ES-I3 (cell line): Measurements from ENCODE around the gene SULT1E1.

Experiments used
- H3K36me3 ChIP-seq: 2 replicates; pipeline ENCODE4 v1.6.1; 2013; ENCODE audit warnings: mild to moderate bottlenecking, low read length, control low read depth, moderate library complexity; ENCODE audit not compliant: insufficient read depth
- H3K4me1 ChIP-seq: 2 replicates; pipeline ENCODE4 v1.6.1; 2013; ENCODE audit warnings: mild to moderate bottlenecking, control low read depth, low read length; ENCODE audit not compliant: insufficient read depth
- H3K9ac ChIP-seq: 2 replicates; pipeline ENCODE4 v1.6.1; 2013; ENCODE audit warnings: low read depth, mild to moderate bottlenecking, low read length, moderate library complexity
- H3K9me3 ChIP-seq: 2 replicates; pipeline ENCODE4 v1.6.1; 2013; ENCODE audit warnings: mild to moderate bottlenecking, low read length, moderate library complexity; ENCODE audit not compliant: control insufficient read depth, insufficient read depth

SULT1E1 gene

GRCh38 chr4:69860521-69861298 lies 765 bp upstream of the SULT1E1 start:
- H3K4me1 ChIP-seq = no peaks in the 10 kb centered on the region
- H3K9ac ChIP-seq = no peak overlapping the region
- H3K36me3 ChIP-seq = no peaks in the 10 kb centered on the region
- no peaks in the 10 kb centered on the region for H3K9me3 ChIP-seq

DNA sequence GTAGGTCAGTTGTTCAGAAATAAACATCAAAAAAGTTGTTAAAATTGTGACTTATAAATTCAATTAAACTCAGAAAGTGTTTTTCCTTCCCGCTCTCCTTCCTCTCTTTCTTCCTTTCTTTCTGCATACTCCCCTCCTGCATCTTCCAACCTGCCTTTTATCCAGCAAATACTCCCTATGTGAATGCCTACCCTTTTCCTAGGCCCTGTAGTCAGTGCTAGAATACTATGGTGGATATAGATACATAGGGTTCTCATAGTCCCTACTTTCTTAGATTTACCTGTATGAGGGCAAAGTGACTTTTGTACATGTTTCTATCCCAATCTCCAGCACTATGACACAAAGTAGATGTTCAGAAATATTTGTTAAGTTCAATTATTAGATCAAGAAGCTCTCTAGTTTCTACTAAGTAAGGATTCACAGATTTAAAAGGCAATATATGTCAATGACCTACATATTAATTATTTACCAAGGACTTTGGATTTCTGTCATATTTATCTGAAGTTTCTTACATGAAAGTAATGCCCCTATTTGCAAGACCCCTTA lies 732 bp downstream of the SULT1E1 start:
- Histone ChIP-seq H3K9ac (no peak overlapping the region), H3K9me3 (no peaks in the 10 kb centered on the region), H3K4me1 (no peaks in the 10 kb centered on the region), H3K36me3 (no peaks in the 10 kb centered on the region)

- H3K36me3 ChIP-seq = no peaks in the 10 kb centered on the region
- no peaks in the 10 kb centered on the region for H3K9me3 ChIP-seq
- no peak overlapping the region for H3K9ac ChIP-seq
- H3K4me1 ChIP-seq = no peaks in the 10 kb centered on the region
Measured at GRCh38 chr4:69858690-69859089, 1.3 kb downstream of the SULT1E1 start.

- Histone ChIP-seq H3K4me1 (no peaks in the 10 kb centered on the region), H3K9me3 (no peaks in the 10 kb centered on the region), H3K9ac (no peak overlapping the region), H3K36me3 (no peaks in the 10 kb centered on the region)
Measured at GRCh38 chr4:69855822-69856221, 4.1 kb downstream of the SULT1E1 start.

DNA sequence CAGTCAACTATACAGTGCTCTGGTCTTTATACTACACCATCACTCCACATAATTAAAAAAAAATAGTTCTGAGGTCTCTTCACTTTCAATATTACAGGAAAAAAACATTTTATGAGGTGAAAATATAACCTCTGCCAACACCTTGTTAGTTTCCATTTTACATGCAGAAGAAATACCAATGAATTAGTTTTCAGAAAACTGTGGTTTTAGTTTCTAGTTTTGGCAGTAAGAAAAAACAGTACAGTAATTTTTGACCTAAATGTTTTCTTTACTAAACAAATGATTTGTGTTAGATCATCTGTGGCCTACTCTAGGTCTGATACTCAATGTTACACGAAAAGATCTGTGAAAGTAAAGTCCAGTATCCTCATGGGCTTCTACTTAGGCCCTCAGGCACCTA lies 10.0 kb downstream of the SULT1E1 start:
- Histone ChIP-seq H3K36me3 (no peaks in the 10 kb centered on the region), H3K9me3 (no peaks in the 10 kb centered on the region), H3K9ac (no peak overlapping the region), H3K4me1 (no peaks in the 10 kb centered on the region)

GRCh38 chr4:69849297-69849696 lies 10.6 kb downstream of the SULT1E1 start:
- H3K9me3 ChIP-seq = no peaks in the 10 kb centered on the region
- no peak overlapping the region for H3K9ac ChIP-seq
- no peaks in the 10 kb centered on the region for H3K4me1 ChIP-seq
- no peaks in the 10 kb centered on the region for H3K36me3 ChIP-seq

- H3K4me1 ChIP-seq = no peaks in the 10 kb centered on the region
Measured at GRCh38 chr4:69848028-69848427, 11.9 kb downstream of the SULT1E1 start.

DNA sequence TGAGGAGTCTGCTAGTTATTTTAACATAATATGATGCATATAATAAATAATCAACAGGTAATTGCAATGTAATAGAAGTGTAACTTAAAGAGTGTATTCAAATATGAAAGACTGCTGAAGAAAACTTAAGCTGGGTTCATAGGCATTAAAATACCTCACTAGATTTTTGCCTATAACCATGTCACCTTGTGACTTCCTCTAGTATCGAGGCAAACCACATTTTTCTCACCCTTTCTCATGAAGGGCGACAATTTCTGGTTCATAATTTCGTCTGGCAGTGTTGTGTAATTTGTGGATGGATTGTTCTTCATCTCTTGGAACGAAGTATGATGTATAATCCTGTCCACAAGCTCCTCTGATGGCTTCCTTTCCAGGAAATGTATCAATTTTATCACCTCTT lies 16.0 kb downstream of the SULT1E1 start:
- H3K9ac ChIP-seq = no peak overlapping the region
- H3K36me3 ChIP-seq = no peaks in the 10 kb centered on the region
- H3K9me3 ChIP-seq = no peaks in the 10 kb centered on the region
- H3K4me1 ChIP-seq = no peaks in the 10 kb centered on the region

More at GRCh38 chr4:69848028-69848427, 11.9 kb downstream of the SULT1E1 start:
- Histone ChIP-seq H3K36me3 (no peaks in the 10 kb centered on the region), H3K9me3 (no peaks in the 10 kb centered on the region), H3K9ac (no peak overlapping the region)

DNA sequence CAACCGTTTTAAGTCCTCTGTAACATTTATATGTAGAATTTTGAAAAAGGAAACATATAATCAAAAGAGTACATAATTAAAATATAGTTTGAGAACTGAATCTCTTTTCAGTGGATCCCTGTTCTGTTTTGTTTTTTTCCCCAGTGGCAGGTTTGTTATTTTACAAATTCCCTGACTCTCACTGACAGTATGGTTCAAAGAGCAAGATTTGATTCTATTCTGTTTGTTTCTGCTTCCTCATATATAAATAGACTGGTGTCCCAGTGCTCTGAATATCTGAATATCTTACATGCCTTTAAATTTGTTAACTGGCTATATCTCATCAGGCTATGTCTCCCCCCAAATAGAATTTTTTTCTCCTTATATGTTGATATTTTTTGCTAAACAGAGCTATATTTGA lies 16.6 kb downstream of the SULT1E1 start:
- H3K4me1 ChIP-seq = no peaks in the 10 kb centered on the region
- H3K9me3 ChIP-seq = no peaks in the 10 kb centered on the region
- H3K36me3 ChIP-seq = no peaks in the 10 kb centered on the region
- no peak overlapping the region for H3K9ac ChIP-seq

DNA sequence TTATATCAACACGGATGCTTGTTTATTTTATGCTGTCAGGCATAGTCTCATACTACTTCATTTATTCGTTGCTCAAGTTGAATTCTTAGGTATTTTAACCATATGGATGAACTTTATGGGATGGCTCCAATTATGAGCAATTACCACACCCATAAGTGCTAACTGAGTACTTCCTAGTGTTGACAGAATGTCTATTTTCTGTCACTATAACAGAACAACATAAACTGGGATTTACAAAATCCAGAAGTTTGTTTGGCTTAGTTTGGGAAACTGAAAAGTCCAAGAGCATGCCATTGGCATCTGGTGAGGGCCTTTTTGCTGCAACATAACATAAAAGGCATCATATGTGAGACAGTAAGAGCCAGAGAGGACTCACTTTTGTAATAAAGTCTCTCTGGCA lies 21.0 kb downstream of the SULT1E1 start:
- Histone ChIP-seq H3K9me3 (no peaks in the 10 kb centered on the region), H3K4me1 (no peaks in the 10 kb centered on the region), H3K36me3 (no peaks in the 10 kb centered on the region), H3K9ac (no peak overlapping the region)

- no peaks in the 10 kb centered on the region for H3K9me3 ChIP-seq
- no peaks in the 10 kb centered on the region for H3K4me1 ChIP-seq
- H3K36me3 ChIP-seq = no peaks in the 10 kb centered on the region
- no peak overlapping the region for H3K9ac ChIP-seq
Measured at GRCh38 chr4:69836287-69836686, 23.7 kb downstream of the SULT1E1 start.

DNA sequence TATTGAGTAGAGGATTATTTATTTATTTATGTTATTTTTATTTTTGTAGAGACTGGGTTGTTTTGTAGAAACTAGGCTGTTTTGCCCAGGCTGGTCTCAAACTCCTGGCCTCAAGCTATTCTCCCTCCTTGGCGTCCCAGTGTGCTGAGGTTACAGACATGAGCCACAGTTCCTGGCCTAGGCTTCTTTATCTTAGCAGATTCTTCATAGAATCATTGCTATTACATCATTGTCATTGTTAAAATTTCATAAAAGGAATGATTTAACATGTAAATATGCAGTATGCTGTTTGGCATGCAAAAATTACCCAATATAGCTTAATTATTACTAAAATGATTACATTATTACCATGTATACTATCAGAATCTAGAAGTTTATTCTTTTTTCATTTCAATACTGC lies 24.2 kb downstream of the SULT1E1 start:
- Histone ChIP-seq H3K9ac (no peak overlapping the region), H3K4me1 (no peaks in the 10 kb centered on the region), H3K36me3 (no peaks in the 10 kb centered on the region)

GRCh38 chr4:69833251-69833650 lies 26.7 kb downstream of the SULT1E1 start:
- no peaks in the 10 kb centered on the region for H3K9me3 ChIP-seq
- H3K9ac ChIP-seq = no peak overlapping the region
- H3K36me3 ChIP-seq = no peaks in the 10 kb centered on the region
- no peaks in the 10 kb centered on the region for H3K4me1 ChIP-seq

More for the DNA sequence above, 24.2 kb downstream of the SULT1E1 start:
- no peaks in the 10 kb centered on the region for H3K9me3 ChIP-seq

DNA sequence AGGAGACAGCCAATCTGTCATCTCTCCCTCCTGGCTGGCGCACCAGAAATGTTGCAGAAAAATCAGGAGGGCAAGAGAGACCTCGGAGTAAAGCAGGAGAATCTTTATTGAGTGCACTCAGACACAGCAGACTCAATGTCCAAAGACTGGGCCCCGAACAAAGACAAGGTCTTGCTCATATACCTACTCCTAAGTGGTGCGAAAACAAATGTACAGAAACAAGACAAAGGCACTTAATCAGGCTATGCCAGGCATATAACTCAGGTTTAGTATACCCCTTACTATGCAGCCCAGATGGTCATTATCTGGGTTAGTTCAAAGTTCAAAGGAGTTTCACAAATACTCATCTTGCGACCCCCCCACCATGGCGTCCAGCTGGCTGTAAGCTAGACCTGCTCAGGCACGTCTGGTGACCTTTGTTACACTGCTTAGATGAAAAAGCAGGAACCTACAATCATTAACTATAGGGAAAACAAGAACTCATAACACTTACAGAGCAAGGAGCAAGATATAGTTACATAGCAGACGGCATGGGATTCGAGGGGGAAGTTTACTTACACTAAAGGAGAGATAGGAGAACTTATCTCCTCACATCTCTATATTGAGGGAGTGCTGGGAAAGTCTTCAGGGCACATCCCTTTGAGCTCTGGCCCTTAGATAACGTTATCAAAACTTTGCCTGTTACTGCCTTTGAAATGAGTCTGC lies 27.5 kb downstream of the SULT1E1 start:
- H3K36me3 ChIP-seq = no peaks in the 10 kb centered on the region
- no peak overlapping the region for H3K9ac ChIP-seq
- no peaks in the 10 kb centered on the region for H3K4me1 ChIP-seq
- H3K9me3 ChIP-seq = no peaks in the 10 kb centered on the region
